ENCODE measurements around the gene TLE6.
A peak's percentile ranks its signal among the peaks of the same experiment; 100 is the strongest.

The TLE6 gene

DNA sequence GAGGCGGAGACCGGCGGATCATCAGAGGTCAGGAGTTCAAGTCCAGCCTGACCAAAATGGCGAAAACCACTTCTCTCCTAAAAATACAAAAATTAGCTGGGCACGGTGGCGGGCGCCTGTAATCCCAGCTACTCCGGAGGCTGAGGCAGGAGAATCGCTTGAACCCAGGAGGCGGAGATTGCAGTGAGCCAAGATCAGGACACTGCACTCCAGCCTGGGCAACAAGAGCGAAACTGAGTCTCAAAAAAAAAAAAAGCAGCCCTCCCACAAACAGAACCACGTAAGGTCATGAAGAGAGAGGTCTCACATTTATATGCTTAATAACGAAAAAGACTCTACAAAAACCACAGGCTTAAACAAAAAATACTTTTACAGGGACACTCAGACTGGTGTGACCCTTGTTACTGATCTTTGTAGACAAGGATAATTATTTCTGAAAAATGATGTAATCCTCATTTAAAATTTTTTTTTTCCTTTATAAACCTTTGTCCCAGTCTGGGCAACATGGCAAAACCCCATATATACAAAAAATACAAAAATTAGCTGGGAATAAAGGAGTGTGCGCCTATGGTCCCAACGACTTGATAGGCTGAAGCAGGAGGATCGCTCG lies 31.7 kb upstream of the TLE6 start:
- DNase-seq (ENCODE audit: low read depth) = no peak
- TF ChIP-seq CTCF (IDR thresholded peaks at IDR 0.05; ENCODE audit: low read depth, low read length, missing control alignments) = no peak
- H3K4me3 ChIP-seq (ENCODE audit: low read depth, low read length) = peak overlapping the region; percentile 79

GRCh38 chr19:2949939-2950285 lies 27.5 kb upstream of the TLE6 start:
- TF ChIP-seq CTCF (IDR thresholded peaks at IDR 0.05; ENCODE audit: low read depth, low read length, missing control alignments) = no peak
- no peak for DNase-seq (ENCODE audit: low read depth)
- H3K4me3 ChIP-seq (ENCODE audit: low read depth, low read length) = peak overlapping the region; percentile 72

DNA sequence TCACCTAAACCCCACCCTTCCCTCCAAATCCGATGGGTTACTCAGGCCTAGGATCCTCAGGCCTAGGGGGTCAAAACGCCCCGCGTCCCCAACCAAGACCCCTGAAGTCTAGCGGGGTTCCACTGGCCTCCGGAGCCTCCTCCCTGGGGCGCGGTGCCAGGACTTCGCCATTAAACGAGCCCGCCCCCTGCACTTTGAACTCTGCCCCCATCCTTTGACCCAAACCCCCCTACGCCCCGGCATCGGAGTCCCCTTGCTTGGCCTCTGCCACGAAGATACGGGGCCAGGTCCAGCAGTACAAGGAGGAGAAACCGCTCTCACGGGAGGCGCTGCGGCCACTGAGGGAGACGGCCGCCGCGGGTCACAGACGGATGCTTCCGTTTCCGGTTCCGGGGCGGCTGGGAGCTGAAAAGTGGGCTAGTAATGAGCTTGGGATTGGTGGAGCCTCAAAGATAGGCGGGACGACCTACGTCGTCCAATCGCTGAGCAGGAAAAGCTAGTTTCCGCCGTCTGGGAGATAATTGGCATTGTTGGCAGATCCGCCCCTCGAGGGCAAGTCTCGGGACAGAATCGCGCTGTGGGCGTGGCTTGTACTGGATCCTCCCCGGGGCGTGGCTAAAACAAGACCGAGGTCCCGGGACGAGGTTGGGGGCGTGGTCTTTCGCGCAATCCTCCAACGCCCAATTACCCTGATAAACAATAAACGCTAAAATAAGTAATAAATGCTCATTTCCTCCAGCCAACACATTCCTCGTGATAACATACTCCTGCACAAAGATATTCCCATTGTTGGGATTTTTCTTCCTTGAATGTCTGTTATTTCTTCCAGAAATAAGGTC lies 26.9 kb upstream of the TLE6 start:
- DNase-seq (ENCODE audit: low read depth) = peak; percentile 98
- peak overlapping the region; percentile 72 for H3K4me3 ChIP-seq (ENCODE audit: low read depth, low read length)
- no peak for TF ChIP-seq CTCF (IDR thresholded peaks at IDR 0.05; ENCODE audit: low read depth, low read length, missing control alignments)

GRCh38 chr19:2952953-2953481 lies 24.3 kb upstream of the TLE6 start:
- peak; percentile 41 for TF ChIP-seq CTCF (IDR thresholded peaks at IDR 0.05; ENCODE audit: low read depth, low read length, missing control alignments)
- peak; percentile 59 for DNase-seq (ENCODE audit: low read depth)
- H3K4me3 ChIP-seq (ENCODE audit: low read depth, low read length) = peak overlapping the region; percentile 13

DNA sequence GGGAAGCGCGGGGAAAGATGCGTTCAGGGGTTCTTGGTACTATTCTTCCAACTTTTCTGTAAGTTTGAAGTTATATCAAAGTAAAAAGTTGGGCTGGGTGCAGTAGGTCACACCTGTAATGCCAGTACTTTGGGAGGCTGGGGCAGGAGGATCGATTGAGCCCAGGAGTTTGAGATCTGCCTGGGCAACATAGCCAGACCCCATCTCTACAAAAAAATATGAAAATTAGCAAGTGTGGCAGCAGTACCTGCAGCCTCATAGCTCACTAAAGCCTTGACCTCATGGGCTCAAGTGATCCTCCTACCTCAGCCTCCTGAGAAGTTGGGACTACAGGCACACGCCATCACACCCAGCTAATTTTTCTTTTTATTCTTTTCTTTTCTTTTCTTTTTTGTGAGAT lies 20.2 kb upstream of the TLE6 start:
- H3K4me3 ChIP-seq (ENCODE audit: low read depth, low read length) = no peak overlapping the region
- no peak for DNase-seq (ENCODE audit: low read depth)
- TF ChIP-seq CTCF (IDR thresholded peaks at IDR 0.05; ENCODE audit: low read depth, low read length, missing control alignments) = no peak

DNA sequence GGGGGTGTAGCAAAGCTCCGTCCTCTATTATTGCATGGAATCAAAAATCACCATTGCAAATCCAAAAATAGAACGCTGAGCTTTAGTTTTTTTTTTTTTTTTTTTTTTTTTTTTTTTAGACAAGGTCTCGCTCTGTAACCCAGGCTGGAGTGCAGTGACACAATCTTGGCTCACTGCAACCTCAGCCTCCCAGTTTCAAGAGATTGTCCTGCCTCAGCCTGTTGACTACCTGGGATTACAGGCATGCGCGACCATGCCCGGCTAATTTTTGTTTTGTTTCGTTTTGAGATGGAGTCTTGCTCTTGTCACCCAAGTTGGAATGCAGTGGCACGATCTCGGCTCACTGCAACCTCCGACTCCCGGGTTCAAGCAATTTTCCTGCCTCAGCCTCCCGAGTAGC lies 17.2 kb upstream of the TLE6 start:
- DNase-seq (ENCODE audit: low read depth) = no peak
- TF ChIP-seq CTCF (IDR thresholded peaks at IDR 0.05; ENCODE audit: low read depth, low read length, missing control alignments) = no peak
- no peak overlapping the region for H3K4me3 ChIP-seq (ENCODE audit: low read depth, low read length)

Data from GM12864 (cell line).